ENCODE results near the gene TMEM50B. TPM values are rescaled to one million over a fixed set of nuclear protein-coding genes. Genes with fewer than 3 reads are reported as not detected.
"Not testable (repeated sequence)": the region's sequence is repeated elsewhere in the genome, so short reads cannot be mapped to it uniquely, and the experiment has no call there.

TMEM50B gene
- total RNA-seq, 1 donor from 2014 or later, result 31.0 TPM

- no peak for DNase-seq (ENCODE audit: low spot score)
- Mint-ChIP-seq H3K9me3 (ENCODE audit: low read depth) (no peaks in the 10 kb centered on the region), H3K27ac (ENCODE audit: unreplicated experiment) (no peak overlapping the region), H3K4me3 (ENCODE audit: unreplicated experiment) (no peak overlapping the region), H3K27me3 (ENCODE audit: low read depth) (no peaks in the 10 kb centered on the region), H3K4me1 (ENCODE audit: low read depth) (no peaks in the 10 kb centered on the region), H3K36me3 (ENCODE audit: low read depth) (peaks cover 3% of the 10 kb centered on the region)
- TF ChIP-seq CTCF (IDR thresholded peaks at IDR 0.05), result no peak
Observed at GRCh38 chr21:33458861-33459260, 20.9 kb downstream of the TMEM50B start.

- H3K27me3 Mint-ChIP-seq (ENCODE audit: low read depth), result no peaks in the 10 kb centered on the region
- H3K36me3 Mint-ChIP-seq (ENCODE audit: low read depth), result peaks cover 6% of the 10 kb centered on the region
- no peaks in the 10 kb centered on the region for H3K9me3 Mint-ChIP-seq (ENCODE audit: low read depth)
- H3K4me3 Mint-ChIP-seq (ENCODE audit: unreplicated experiment), result no peak overlapping the region
- peaks cover 11% of the 10 kb centered on the region for H3K4me1 Mint-ChIP-seq (ENCODE audit: low read depth)
- no peak overlapping the region for H3K27ac Mint-ChIP-seq (ENCODE audit: unreplicated experiment)
- TF ChIP-seq CTCF (IDR thresholded peaks at IDR 0.05), result no peak
- no peak for DNase-seq (ENCODE audit: low spot score)
Observed at GRCh38 chr21:33455686-33456446, 23.9 kb downstream of the TMEM50B start.

GRCh38 chr21:33452362-33452761 is 27.4 kb downstream of the TMEM50B start:
- H3K27ac Mint-ChIP-seq (ENCODE audit: unreplicated experiment), result peak overlapping the region; percentile 6
- peaks cover 11% of the 10 kb centered on the region for H3K4me1 Mint-ChIP-seq (ENCODE audit: low read depth)
- H3K36me3 Mint-ChIP-seq (ENCODE audit: low read depth), result peaks cover 8% of the 10 kb centered on the region
- H3K9me3 Mint-ChIP-seq (ENCODE audit: low read depth), result no peaks in the 10 kb centered on the region
- TF ChIP-seq CTCF (IDR thresholded peaks at IDR 0.05), result no peak
- H3K4me3 Mint-ChIP-seq (ENCODE audit: unreplicated experiment), result no peak overlapping the region
- no peak for DNase-seq (ENCODE audit: low spot score)
- no peaks in the 10 kb centered on the region for H3K27me3 Mint-ChIP-seq (ENCODE audit: low read depth)

GRCh38 chr21:33451634-33452071 is 28.1 kb downstream of the TMEM50B start:
- Mint-ChIP-seq H3K27me3 (ENCODE audit: low read depth) (no peaks in the 10 kb centered on the region), H3K9me3 (ENCODE audit: low read depth) (no peaks in the 10 kb centered on the region), H3K4me1 (ENCODE audit: low read depth) (peaks cover 11% of the 10 kb centered on the region), H3K4me3 (ENCODE audit: unreplicated experiment) (no peak overlapping the region), H3K36me3 (ENCODE audit: low read depth) (peaks cover 8% of the 10 kb centered on the region), H3K27ac (ENCODE audit: unreplicated experiment) (peak overlapping the region; percentile 32)
- no peak for DNase-seq (ENCODE audit: low spot score)
- no peak for TF ChIP-seq CTCF (IDR thresholded peaks at IDR 0.05)

GRCh38 chr21:33449616-33450015 is 30.2 kb downstream of the TMEM50B start:
- Mint-ChIP-seq H3K9me3 (ENCODE audit: low read depth) (no peaks in the 10 kb centered on the region), H3K4me1 (ENCODE audit: low read depth) (peaks cover 16% of the 10 kb centered on the region), H3K27ac (ENCODE audit: unreplicated experiment) (no peak overlapping the region), H3K36me3 (ENCODE audit: low read depth) (peaks cover 6% of the 10 kb centered on the region), H3K4me3 (ENCODE audit: unreplicated experiment) (no peak overlapping the region), H3K27me3 (ENCODE audit: low read depth) (no peaks in the 10 kb centered on the region)
- no peak for DNase-seq (ENCODE audit: low spot score)
- TF ChIP-seq CTCF (IDR thresholded peaks at IDR 0.05), result no peak

- H3K27ac Mint-ChIP-seq (ENCODE audit: unreplicated experiment); H3K4me3 Mint-ChIP-seq (ENCODE audit: unreplicated experiment); H3K27me3 Mint-ChIP-seq (ENCODE audit: low read depth); H3K9me3 Mint-ChIP-seq (ENCODE audit: low read depth); DNase-seq (ENCODE audit: low spot score); H3K36me3 Mint-ChIP-seq (ENCODE audit: low read depth): not testable (repeated sequence)
- peaks cover 24% of the 10 kb centered on the region for H3K4me1 Mint-ChIP-seq (ENCODE audit: low read depth)
Observed at GRCh38 chr21:33446620-33447019, 33.2 kb downstream of the TMEM50B start.
